Stimulated activated CD4-positive, alpha-beta T cell treated with anti-CD3 and anti-CD28 coated beads, TNF-alpha, amount 100 ng/mL, for 1 hour (primary cell): ENCODE data around the gene AASDH.

Experiments used
- DNase-seq, 3 donors: peaks; one replicate each; pipeline ENCODE4 v3.0.0-alpha.2; 2020; ENCODE audit warnings: low read depth in 3 of 3, low spot score in 1 of 3

The AASDH gene

DNA sequence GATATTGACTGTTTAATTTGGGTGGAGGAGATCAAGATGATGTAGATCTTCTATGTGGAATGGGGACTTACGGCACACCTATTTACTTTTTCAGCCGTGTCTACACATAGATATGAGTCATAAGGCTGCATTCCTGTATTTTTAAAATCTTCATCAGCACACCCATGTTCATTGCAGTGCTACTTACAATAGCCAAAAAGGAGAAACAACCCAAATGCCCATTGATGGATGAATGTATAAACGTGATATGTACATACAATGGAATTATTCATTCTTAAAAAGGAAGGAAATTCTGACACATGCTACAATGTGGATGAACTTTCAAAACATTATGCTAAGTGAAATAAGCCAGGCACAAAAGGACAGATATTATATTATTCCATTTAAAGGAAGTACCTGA, 98.6 kb downstream of the AASDH start:
- no peak for DNase-seq
